HepG2 (cell line): ENCODE data around the gene STX5. TPM values are rescaled to one million over a fixed set of nuclear protein-coding genes. Genes with fewer than 3 reads are reported as not detected.
A peak's percentile ranks its signal among the peaks of the same experiment; 100 is the strongest.

Experiments
- AFF4 ChIP-seq: sonication (generic); formaldehyde crosslinking; IDR thresholded peaks from 2 replicates; pipeline ENCODE4 v1.4.0; 2020; ENCODE audit warnings: missing genetic modification reagents
- CBX5 ChIP-seq: sonication (generic); formaldehyde crosslinking; IDR thresholded peaks from 2 replicates; pipeline ENCODE4 v1.4.0; 2020; ENCODE audit warnings: missing genetic modification reagents, borderline replicate concordance
- CREB3 ChIP-seq: sonication (generic); formaldehyde crosslinking; IDR thresholded peaks from 2 replicates; pipeline ENCODE4 v1.5.0; 2020; ENCODE audit warnings: missing genetic modification reagents
- NONO ChIP-seq, 2 experiments: fragments of 450-650 bp in 1 of 2; sonication (generic) in 1 of 2; formaldehyde crosslinking in 1 of 2; IDR thresholded peaks in 1 of 2; conservative IDR thresholded peaks in 1 of 2; 2 replicates each; pipeline versions ENCODE4 v1.6.1 to v1.8.0; 2017 to 2022; ENCODE audit warnings: mild to moderate bottlenecking in 1 of 2, missing genetic modification reagents in 1 of 2, moderate library complexity in 1 of 2
- POLR2AphosphoS5 ChIP-seq: IDR thresholded peaks from 2 replicates; pipeline ENCODE4 v1.6.1; 2012; ENCODE audit warnings: low read depth, low read length
- RXRA ChIP-seq: sonication (generic); formaldehyde crosslinking; IDR thresholded peaks from 2 replicates; pipeline ENCODE4 v1.5.1; 2020; ENCODE audit warnings: missing genetic modification reagents
- SIN3A ChIP-seq: IDR thresholded peaks from 2 replicates; pipeline ENCODE4 v1.6.1; 2011; ENCODE audit warnings: low read depth, mild to moderate bottlenecking, control low read depth, low read length, borderline replicate concordance
- SRSF9 ChIP-seq: fragments of 200-400 bp; formaldehyde crosslinking; IDR thresholded peaks from 2 replicates; pipeline ENCODE4 v1.6.1; 2018; ENCODE audit warnings: borderline replicate concordance, mild to moderate bottlenecking, low read depth, low read length; ENCODE audit not compliant: insufficient read depth, poor library complexity, severe bottlenecking
- SSRP1 ChIP-seq: IDR thresholded peaks from 2 replicates; pipeline ENCODE4 v1.6.1; 2016; ENCODE audit warnings: control low read depth
- ZBTB42 ChIP-seq: sonication (generic); formaldehyde crosslinking; IDR thresholded peaks from 2 replicates; pipeline ENCODE4 v1.5.0; 2020; ENCODE audit warnings: mild to moderate bottlenecking, missing genetic modification reagents
- ZFP91 ChIP-seq: sonication (generic); formaldehyde crosslinking; IDR thresholded peaks from 2 replicates; pipeline ENCODE4 v1.9.0; 2022; ENCODE audit warnings: missing genetic modification reagents, mild to moderate bottlenecking, borderline replicate concordance
- ZNF143 ChIP-seq: sonication (generic); formaldehyde crosslinking; IDR thresholded peaks from 2 replicates; pipeline ENCODE4 v1.4.0; 2020; ENCODE audit warnings: missing genetic modification reagents
- ZNF160 ChIP-seq: sonication (generic); formaldehyde crosslinking; IDR thresholded peaks from 2 replicates; pipeline ENCODE4 v1.8.0; 2022; ENCODE audit warnings: mild to moderate bottlenecking, inconsistent platforms, missing genetic modification reagents
- ZNF343 ChIP-seq: sonication (generic); formaldehyde crosslinking; IDR thresholded peaks from 2 replicates; pipeline ENCODE4 v1.4.0; 2020; ENCODE audit warnings: mild to moderate bottlenecking, missing genetic modification reagents
- ZNF510 ChIP-seq: sonication (generic); formaldehyde crosslinking; IDR thresholded peaks from 2 replicates; pipeline ENCODE4 v1.4.0; 2020; ENCODE audit warnings: low read depth, mild to moderate bottlenecking, missing genetic modification reagents
- ZNF512B ChIP-seq: sonication (generic); formaldehyde crosslinking; IDR thresholded peaks from 2 replicates; pipeline ENCODE4 v1.5.1; 2020; ENCODE audit warnings: missing genetic modification reagents, mild to moderate bottlenecking, borderline replicate concordance
- ZNF543 ChIP-seq: sonication (generic); formaldehyde crosslinking; IDR thresholded peaks from 2 replicates; pipeline ENCODE4 v1.4.0; 2020; ENCODE audit warnings: mild to moderate bottlenecking, missing genetic modification reagents
- ZNF614 ChIP-seq: IDR thresholded peaks from 2 replicates; pipeline ENCODE4 v1.6.1; 2018; ENCODE audit warnings: missing biosample characterization, missing genetic modification reagents, inconsistent platforms, borderline replicate concordance
- polyA plus RNA-seq, 8 experiments: library from polyadenylated mRNA; depleted of rRNA in 3 of 8; stranded (reverse) in 7 of 8; unstranded in 1 of 8; fragments of >200 nt; fragmentation: Illumina TruSeq in 4 of 8; extraction: Trizol in 4 of 8; gene quantifications; 2 replicates each; pipeline versions ENCODE4 v1.2.1 to v1.2.3, GENCODE V29; 2011 to 2016; ENCODE audit warnings: low read depth in 4 of 8, missing spikeins in 1 of 8, mixed read lengths in 1 of 8; ENCODE audit not compliant: insufficient read depth in 1 of 8
- total RNA-seq, 5 experiments: library from RNA; depleted of rRNA; stranded (reverse); fragments of >200 nt; fragmentation: Illumina TruSeq; extraction: Trizol; gene quantifications; 2 replicates each; pipeline ENCODE4 v1.2.3, GENCODE V29; 2016; ENCODE audit warnings: low read depth in 1 of 5

Gene STX5
- total and polyA plus RNA-seq, 2 of the 13 experiments (the other 11 are each of a cell fraction or from before 2014, with no cell fraction given), result 26.9 to 30.0 TPM

GRCh38 chr11:62850911-62851806 lies 19.3 kb upstream of the STX5 start (continued):
- TF ChIP-seq ZNF543 (CRISPR knock-in tag) (0 out of 2 replicates have a peak, but pooled peaks have one; percentile 33), ZNF512B (0 out of 2 replicates have a peak, but pooled peaks have one; percentile 39), ZNF343 (CRISPR knock-in tag) (no peak), ZFP91 (peak; percentile 37; the same call in 1 of the 2 replicates), POLR2AphosphoS5 (peak; percentile 49), NONO (IDR thresholded peaks at IDR 0.05) (no peak), NONO (CRISPR knock-in tag; conservative IDR thresholded peaks at IDR 0.05) (peak; percentile 64), ZNF160 (CRISPR knock-in tag) (peak; percentile 25; the same call in 1 of the 2 replicates), RXRA (CRISPR knock-in tag) (peak; percentile 17; the same call in 1 of the 2 replicates), ZNF510 (CRISPR knock-in tag) (0 out of 2 replicates have a peak, but pooled peaks have one; percentile 10), ZBTB42 (CRISPR knock-in tag) (no peak), CREB3 (CRISPR knock-in tag) (no peak), SRSF9 (no peak), ZNF614 (CRISPR knock-in tag) (no peak; the same call in 1 of the 2 replicates), CBX5 (CRISPR knock-in tag) (no peak), AFF4 (CRISPR knock-in tag) (0 out of 2 replicates have a peak, but pooled peaks have one; percentile 53), SIN3A (0 out of 2 replicates have a peak, but pooled peaks have one; percentile 13), ZNF143 (CRISPR knock-in tag) (0 out of 2 replicates have a peak, but pooled peaks have one; percentile 14), SSRP1 (0 out of 2 replicates have a peak, but pooled peaks have one; percentile 48)
